ENCODE results near the gene EFCC1. TPM values are rescaled to one million over a fixed set of nuclear protein-coding genes. Genes with fewer than 3 reads are reported as not detected.

Gene EFCC1
- total RNA-seq, 2 experiments from 2014 or later, result not detected

DNA sequence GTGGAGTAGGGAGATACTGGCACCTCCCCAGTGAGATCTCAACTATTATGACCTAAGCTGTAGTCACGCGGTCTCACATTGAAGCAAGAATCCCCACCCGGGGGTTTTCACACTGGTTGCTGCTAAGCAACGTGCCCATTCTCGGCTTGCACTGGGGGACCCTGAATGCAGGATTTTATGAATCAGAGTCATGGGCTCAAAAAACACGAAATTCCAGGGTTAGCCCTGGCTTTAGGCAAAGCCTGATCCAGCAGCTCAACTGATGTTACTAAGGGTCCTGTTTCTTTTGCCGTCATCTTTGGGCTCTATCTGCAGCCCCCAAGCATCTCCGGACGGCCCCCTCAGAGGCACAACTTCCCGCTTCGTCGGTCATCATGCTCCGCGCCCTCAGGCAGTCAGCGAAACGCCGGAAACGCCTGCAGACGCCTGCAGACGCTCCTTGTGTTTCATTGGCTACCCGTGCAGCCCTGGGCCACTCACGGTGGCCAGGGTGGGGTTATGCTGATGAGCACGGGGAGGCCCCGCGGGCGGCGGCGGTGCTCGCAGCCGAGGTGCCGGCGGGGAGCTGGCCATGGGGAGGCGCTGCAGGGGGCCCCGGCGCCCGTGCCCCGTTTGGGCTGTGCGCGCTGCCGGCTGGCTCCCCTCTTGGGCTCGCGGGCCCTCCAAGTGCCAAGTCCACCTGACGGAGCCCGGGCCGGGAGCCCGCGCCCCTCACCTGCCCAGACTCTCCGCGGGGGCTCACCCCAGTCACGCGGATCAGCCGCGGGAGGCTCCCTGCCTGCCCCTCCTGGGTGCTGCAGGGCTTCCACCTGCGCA lies 25.8 kb downstream of the EFCC1 start:
- POLR2A ChIA-PET, result interaction anchor here (0.6 to 3.2 kb wide), 11 partner anchors 11 to 463 kb away, joined by 3 to 24 read pairs (median 4); partner anchors contain the start of gene COPG1
- Histone ChIP-seq H3K4me1 (ENCODE audit: insufficient read depth, low read length, poor library complexity, severe bottlenecking) (peaks cover 38% of the 10 kb centered on the region), H3K9me2 (ENCODE audit: insufficient read depth, low read length) (no peaks in the 10 kb centered on the region), H2AFZ (ENCODE audit: low read length) (peak overlapping the region; percentile 97), H3K9me3 (ENCODE audit: low read length) (0 out of 2 replicates have a peak, but pooled peaks cover 7% of the 10 kb centered on the region), H3K4me3 (ENCODE audit: low read depth, low read length, poor library complexity, severe bottlenecking) (peak overlapping the region; percentile 66), H3K27ac (ENCODE audit: low read depth, low read length, poor library complexity, severe bottlenecking) (peak overlapping the region; percentile 44), H3K36me3 (ENCODE audit: insufficient read depth, low read length) (no peaks in the 10 kb centered on the region), H3K79me2 (ENCODE audit: insufficient read depth, low read depth, low read length) (no peaks in the 10 kb centered on the region), H3K4me2 (ENCODE audit: low read length) (peak overlapping the region; percentile 85), H4K20me1 (ENCODE audit: insufficient read depth, low read length) (no peaks in the 10 kb centered on the region)
- CTCF ChIA-PET (ENCODE audit: unreplicated experiment), result interaction anchor here (2.7 kb wide), 1 partner anchor 10 kb away, joined by 19 read pairs; no protein-coding TSS in a partner anchor
- TF ChIP-seq, protein P1, sequence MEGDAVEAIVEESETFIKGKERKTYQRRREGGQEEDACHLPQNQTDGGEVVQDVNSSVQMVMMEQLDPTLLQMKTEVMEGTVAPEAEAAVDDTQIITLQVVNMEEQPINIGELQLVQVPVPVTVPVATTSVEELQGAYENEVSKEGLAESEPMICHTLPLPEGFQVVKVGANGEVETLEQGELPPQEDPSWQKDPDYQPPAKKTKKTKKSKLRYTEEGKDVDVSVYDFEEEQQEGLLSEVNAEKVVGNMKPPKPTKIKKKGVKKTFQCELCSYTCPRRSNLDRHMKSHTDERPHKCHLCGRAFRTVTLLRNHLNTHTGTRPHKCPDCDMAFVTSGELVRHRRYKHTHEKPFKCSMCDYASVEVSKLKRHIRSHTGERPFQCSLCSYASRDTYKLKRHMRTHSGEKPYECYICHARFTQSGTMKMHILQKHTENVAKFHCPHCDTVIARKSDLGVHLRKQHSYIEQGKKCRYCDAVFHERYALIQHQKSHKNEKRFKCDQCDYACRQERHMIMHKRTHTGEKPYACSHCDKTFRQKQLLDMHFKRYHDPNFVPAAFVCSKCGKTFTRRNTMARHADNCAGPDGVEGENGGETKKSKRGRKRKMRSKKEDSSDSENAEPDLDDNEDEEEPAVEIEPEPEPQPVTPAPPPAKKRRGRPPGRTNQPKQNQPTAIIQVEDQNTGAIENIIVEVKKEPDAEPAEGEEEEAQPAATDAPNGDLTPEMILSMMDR (conservative IDR thresholded peaks at IDR 0.05; ENCODE audit: low read length), result peak; percentile 89
- TF ChIP-seq EZH2phosphoT487 (IDR thresholded peaks at IDR 0.05; ENCODE audit: borderline replicate concordance, low read depth, low read length), result no peak
- intact Hi-C loops (cut with micrococcal nuclease; ENCODE audit: unreplicated experiment), result loop anchor here (2.0 kb wide), 2 partner anchors 56 to 222 kb away; partner anchors contain the start of gene COPG1
- peak; percentile 98 for DNase-seq (ENCODE audit: low spot score)
- BruUV-seq (replicated peaks), result no TSS peak

DNA sequence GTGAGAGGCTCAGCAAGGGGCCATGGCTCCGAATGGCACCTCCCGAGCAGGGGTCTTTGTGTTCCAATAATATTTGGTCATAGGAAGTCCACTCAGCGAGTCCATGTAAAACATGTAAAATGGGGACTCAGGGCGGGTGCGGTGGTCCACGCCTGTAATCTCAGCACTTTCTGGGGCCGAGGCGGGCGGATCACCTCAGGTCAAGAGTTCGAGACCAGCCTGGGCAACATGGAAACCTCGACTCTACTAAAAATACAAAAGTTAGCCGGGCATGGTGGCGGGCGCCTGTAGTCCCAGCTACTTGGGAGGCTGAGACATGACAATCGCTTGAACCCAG lies 26.4 kb downstream of the EFCC1 start:
- peak overlapping the region; percentile 97 for H2AFZ ChIP-seq (ENCODE audit: low read length)
- H3K4me2 ChIP-seq (ENCODE audit: low read length), result peak overlapping the region; percentile 83
- no peaks in the 10 kb centered on the region for H3K36me3 ChIP-seq (ENCODE audit: insufficient read depth, low read length)
- no peaks in the 10 kb centered on the region for H4K20me1 ChIP-seq (ENCODE audit: insufficient read depth, low read length)
- DNase-seq (ENCODE audit: low spot score), result no peak
- intact Hi-C loops (cut with micrococcal nuclease; ENCODE audit: unreplicated experiment), result loop anchor here (2.0 kb wide), 2 partner anchors 57 to 221 kb away; partner anchors contain the start of gene COPG1
- H3K79me2 ChIP-seq (ENCODE audit: insufficient read depth, low read depth, low read length), result no peaks in the 10 kb centered on the region
- H3K27ac ChIP-seq (ENCODE audit: low read depth, low read length, poor library complexity, severe bottlenecking), result peak overlapping the region; percentile 15
- H3K9me2 ChIP-seq (ENCODE audit: insufficient read depth, low read length), result no peaks in the 10 kb centered on the region
- TF ChIP-seq EZH2phosphoT487 (IDR thresholded peaks at IDR 0.05; ENCODE audit: borderline replicate concordance, low read depth, low read length), result no peak
- TF ChIP-seq, protein P1 (conservative IDR thresholded peaks at IDR 0.05; ENCODE audit: low read length), result no peak
- ChIA-PET CTCF (ENCODE audit: unreplicated experiment) (interaction anchor here (2.7 kb wide), 1 partner anchor 11 kb away, joined by 19 read pairs; no protein-coding TSS in a partner anchor), POLR2A (interaction anchor here (0.6 to 3.2 kb wide), 8 partner anchors 11 to 219 kb away, joined by 3 to 24 read pairs (median 4); no protein-coding TSS in a partner anchor)
- H3K4me3 ChIP-seq (ENCODE audit: low read depth, low read length, poor library complexity, severe bottlenecking), result peak overlapping the region; percentile 66
- H3K9me3 ChIP-seq (ENCODE audit: low read length), result 0 out of 2 replicates have a peak, but pooled peaks cover 7% of the 10 kb centered on the region
- no TSS peak for BruUV-seq (replicated peaks)
- peaks cover 38% of the 10 kb centered on the region for H3K4me1 ChIP-seq (ENCODE audit: insufficient read depth, low read length, poor library complexity, severe bottlenecking)

Data from OCI-LY7 (cell line).